Activated CD4-positive, alpha-beta T cell treated with anti-CD3 and anti-CD28 coated beads for 24 hours (primary cell): ENCODE measurements around the gene MAP3K7CL.

ENCODE experiments used
- DNase-seq, 2 donors: peaks; one replicate each; pipeline ENCODE4 v3.0.0-alpha.2; 2020; ENCODE audit warnings: low read depth in 2 of 2

The MAP3K7CL gene

DNA sequence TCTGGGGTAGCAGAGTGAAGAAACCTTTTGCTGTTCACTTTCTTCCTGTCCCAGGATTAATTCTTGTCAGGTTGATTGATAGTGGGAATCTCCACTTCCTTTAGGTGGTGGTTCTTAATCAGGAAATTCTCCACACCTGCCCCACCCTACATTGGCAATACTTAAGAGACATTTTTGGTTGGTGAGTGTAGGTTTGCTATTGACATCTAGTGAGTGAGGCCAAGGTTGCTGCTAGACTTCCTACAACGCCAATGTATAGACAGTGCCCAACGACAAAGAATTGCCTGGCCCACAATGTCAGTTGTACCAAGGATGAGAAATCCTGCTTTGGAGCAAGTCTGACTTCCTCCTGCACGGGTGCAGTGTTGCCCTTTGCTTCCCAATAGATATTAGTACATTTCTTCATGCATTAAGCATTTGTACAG is 38.5 kb downstream of the MAP3K7CL start:
- DNase-seq, result no peak

DNA sequence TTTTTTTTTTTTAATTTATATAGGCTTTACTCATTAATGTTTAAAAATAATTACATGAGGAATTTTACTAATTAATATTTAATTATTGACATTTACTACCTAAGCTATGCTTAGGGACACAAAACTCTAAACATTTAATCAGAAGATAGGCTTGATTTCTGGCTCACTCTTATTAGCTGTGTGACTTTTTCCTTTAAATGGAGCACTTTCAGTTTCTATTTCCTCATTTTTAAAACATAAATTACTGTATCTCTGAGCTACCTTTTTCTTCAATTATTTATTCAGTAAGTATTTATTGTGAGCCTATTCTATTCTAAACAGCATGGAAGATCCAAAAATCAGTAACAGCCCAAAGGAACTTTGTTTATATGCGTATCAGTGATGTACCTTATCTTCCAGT is 40.5 kb downstream of the MAP3K7CL start:
- DNase-seq, result no peak

DNA sequence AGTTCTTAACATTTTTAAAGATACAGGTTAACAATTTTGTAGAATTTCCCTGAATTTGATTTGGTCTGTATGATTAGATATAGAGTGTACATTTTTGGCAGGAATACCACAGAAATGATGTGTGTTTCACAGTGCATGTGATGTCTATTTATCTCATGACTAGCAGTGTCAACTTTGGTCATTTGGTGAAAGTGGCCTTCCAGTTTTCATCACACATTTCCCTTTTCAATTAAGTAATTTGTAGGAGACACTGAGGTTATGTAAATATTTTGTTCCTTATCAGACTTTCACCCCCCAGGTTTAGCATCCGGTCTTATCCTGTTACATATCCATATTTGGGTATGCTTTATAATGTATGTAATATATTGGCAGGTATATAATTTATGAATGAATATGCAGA is 41.8 kb downstream of the MAP3K7CL start:
- no peak for DNase-seq

DNA sequence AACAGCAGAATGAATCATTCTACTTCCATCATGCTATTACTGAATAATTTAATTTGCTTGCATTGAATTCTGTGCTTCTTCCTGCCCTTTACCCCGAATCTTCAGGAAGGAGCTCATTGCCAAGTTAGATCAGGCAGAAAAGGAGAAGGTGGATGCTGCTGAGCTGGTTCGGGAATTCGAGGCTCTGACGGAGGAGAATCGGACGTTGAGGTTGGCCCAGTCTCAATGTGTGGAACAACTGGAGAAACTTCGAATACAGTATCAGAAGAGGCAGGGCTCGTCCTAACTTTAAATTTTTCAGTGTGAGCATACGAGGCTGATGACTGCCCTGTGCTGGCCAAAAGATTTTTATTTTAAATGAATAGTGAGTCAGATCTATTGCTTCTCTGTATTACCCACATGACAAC is 44.2 kb downstream of the MAP3K7CL start:
- DNase-seq, result no peak

DNA sequence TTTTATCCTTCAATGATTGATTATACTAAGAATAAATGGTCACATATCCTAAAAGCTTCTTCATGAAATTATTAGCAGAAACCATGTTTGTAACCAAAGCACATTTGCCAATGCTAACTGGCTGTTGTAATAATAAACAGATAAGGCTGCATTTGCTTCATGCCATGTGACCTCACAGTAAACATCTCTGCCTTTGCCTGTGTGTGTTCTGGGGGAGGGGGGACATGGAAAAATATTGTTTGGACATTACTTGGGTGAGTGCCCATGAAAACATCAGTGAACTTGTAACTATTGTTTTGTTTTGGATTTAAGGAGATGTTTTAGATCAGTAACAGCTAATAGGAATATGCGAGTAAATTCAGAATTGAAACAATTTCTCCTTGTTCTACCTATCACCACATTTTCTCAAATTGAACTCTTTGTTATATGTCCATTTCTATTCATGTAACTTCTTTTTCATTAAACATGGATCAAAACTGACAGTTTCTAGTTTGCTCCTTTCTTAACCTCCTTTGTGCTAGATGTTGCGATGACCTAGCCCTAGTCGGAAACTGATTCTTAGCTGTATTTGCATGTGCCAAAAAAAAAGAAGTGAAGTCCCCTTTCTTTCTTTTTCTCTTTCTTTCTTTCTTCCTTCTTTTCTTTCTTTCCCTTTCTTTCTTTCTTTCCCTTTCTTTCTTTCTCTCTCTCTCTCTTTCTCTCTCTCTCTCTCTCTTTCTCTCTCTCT is 45.1 kb downstream of the MAP3K7CL start:
- no peak for DNase-seq

DNA sequence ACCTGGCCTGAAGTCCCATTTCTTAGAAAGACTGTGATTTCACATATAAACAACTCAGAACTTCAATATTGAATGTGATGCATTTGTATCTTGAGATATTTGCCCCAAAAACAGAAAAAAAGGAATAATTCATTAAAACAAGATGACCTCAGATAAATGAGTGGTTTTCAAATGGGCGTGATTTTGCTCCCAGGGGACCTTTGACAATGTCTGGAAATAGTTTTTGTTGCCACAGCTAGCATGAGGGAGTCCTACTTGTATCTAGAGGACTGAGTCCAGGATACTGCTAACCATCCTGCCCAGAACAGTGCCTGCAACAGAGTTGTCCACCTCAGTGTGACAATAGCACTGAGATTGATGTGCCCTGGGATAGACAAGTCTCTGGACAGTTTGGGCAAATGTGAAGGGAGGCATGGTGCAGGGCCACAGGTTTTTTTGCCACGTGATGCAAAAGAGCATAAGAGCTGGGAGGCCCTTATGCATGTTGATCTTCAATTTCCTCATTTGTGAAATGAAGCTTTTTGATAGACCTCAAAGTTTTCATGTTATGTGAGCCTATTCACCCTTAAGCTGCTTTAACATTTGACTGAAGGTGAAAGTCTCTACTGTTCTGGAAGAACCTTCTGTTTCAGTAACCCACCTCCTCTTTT is 46.2 kb downstream of the MAP3K7CL start:
- DNase-seq, result no peak

DNA sequence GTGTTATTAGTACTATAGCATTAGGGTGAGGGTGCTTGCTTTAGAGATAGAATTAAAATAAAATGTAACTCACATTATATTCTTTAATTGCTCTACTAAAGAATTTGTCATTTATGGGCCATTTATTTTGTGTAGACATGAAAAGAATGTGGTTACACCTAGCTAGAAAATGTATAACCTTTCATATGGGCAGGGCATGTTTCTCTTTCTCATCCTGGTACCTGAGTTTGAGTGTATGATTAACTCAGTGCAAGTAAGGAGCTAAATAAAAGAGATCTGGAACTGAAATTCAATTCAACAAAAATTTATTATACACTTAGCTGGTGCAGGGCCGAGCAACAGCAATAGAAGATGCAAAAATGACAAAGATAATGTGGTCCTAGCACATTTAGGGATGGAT is 47.4 kb downstream of the MAP3K7CL start:
- DNase-seq, result no peak

DNA sequence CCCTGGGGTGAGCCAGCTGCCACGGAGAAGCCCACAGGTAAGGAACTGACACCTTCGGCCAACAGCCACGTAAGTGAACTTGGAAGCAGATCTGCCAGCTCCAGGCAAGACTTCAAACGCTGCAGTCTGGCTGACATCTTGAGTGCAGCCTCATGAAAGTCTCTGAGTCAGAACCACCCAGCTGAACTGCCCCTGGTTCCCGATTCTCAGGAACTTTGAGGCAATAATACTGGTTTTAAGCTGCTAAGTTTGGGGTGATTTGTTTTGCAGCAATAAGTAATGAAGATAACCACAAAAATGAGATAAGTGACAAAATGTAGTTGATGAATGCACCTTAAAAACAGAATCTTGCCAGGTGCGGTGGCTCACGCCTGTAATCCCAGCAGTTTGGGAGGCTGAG is 48.5 kb downstream of the MAP3K7CL start:
- DNase-seq, result no peak

DNA sequence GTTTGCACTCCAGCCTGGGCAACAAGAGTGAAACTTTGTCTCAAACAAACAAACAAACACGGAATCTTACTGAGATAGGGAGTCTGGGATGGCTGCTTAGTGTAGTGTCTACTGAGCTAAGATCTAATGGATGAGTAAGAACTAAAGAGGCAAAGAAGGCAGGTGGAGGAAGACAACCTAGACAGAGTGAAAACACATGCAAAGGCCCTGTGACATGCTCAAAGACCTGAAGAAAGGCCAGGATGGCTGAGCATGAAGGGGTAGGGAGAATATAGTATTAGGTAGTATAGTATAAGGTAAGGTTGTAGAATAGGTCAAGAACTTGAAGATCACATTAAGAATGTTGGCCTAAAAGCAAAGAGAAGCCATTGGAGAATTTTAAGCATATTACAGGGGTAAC is 49.1 kb downstream of the MAP3K7CL start:
- no peak for DNase-seq

DNA sequence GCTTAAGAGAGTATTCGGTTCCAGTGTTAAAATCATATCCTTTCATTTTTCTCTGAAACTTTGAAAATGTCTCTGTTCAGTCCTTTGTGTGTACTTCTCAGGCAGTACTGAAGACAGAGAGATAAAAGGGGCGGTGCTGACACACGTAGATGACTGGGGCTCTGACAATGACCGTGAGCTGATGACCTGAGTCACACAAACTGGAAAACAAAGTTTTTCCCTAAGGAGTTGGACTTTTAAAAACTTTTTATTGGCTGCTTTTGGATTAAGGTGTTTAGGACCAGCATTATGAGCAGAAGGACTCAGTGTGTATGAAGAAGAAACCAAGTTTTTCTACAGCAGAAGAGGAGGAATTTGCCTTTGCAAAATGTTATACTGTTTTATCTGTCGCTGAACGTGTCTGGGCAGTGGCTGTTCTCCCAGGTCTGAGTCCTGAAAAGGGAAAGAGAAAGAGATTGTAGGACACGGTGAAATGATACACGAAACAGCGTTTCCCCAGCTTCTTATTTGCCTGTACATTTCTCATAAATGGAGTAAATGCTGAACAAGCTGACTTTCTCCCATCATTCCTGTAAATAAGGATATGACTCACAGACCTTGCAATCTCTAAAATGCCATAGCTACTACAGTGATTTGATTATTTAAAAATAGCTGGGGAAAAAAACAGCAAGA is 51.5 kb downstream of the MAP3K7CL start:
- no peak for DNase-seq

DNA sequence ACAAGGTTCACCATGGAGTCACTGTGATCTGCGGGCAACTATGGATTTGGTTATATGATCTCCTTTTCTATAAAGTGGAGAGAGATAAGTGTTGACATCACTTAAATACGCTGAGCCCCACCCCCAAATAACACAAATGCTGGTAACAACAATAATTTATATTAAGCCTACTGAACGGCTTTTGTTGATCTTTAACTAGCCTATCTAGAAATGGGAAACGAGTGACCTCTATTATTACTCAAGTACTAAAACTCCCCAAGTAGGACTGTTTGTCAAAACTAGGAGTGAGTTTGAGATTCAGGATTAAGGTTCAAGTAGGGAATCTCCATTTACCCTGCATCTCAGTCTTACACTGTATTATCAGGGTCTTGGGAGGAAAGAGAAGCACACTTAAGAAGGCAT is 52.2 kb downstream of the MAP3K7CL start:
- no peak for DNase-seq

DNA sequence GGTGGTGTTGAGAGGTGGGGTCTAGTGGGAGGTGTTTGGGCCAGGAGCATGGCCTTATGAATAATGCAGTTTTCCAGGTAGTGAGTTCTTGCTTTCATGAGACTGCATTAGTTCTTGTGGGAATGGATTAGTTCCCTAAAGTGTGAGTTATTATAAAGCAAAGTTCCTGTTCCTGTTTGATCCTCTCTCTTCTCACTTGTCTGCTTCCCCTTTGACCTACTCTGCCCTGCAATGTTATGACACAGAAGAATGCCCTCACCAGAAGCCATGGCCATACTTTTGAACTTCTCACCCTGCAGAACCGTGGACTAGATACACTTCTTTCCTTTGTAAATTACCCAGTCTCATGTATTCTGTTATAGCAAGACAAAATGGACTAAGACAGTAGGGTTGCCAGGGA is 53.6 kb downstream of the MAP3K7CL start:
- DNase-seq, result no peak

DNA sequence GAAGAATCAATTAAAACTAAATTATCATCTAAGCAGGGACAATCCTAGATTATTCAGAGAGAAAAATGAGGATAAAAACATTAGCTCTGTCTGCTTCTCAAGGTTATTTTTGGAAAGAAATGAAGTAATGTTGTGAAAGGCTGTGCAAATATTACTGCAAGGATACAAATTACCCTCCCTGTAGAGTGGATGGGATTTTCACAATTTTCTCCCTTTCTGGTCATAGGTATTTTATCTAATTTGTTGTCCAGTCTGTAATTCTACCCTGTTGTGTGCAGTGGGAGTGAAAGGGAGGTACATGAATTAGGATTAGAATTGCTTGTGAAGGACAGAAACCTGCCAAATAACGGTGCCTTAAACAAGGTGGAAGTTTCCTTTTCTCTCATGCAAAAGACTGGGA is 54.7 kb downstream of the MAP3K7CL start:
- no peak for DNase-seq

DNA sequence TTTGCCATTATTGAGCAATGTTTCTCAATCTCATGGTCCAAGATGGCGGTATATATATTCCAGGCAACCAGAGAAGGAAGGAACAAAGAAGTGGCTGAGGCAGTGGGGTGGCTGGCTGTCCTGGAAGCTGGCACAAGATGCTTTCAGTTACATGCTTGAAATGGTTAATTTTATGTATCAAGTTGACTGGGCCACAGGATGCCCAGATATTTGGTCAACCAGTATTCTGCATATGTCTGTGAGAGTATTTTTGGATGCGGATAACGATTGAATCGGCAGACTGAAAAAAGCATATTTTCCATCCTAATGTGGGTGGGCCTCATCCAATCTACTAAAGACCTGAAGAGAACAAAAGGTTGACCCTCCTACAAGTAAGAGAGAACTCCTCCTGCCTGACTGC is 55.2 kb downstream of the MAP3K7CL start:
- no peak for DNase-seq

DNA sequence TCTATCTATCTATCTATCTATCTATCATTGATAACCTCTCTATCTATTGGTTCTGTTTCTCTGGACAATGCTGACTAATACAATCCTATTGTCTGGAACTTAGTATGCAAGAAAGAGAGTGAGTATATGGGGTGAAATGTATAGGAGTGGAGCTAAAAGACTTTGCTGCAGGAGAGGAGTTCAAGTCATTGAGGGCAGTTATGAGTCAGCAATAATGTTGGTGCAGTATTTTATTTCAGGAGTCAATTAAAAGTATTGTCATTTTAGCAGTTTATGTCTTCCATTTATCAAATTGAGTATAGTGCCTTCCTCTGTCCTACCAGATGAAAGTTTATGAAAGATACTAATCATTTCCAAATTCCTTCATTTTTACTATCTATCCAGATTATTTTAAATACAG is 55.8 kb downstream of the MAP3K7CL start:
- DNase-seq, result no peak

DNA sequence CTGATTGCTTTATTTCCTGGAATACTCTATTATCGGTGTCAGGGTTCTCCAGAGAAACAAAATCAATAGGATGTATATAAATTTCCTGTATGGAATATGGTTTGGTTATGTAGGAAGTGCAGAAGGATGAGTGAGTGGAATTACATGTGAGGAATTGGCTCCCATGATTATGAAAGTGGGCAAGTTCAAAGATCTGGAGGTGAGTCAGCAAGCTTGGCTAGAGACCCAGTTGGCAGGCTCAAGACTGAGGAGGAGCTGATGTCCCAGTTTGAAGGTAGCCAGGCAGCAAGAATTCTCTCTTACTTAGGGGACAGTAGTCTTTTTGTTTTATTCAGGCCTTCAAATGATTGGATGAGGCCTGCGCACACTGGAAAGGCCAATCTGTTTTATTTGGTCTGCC is 57.5 kb downstream of the MAP3K7CL start:
- no peak for DNase-seq

DNA sequence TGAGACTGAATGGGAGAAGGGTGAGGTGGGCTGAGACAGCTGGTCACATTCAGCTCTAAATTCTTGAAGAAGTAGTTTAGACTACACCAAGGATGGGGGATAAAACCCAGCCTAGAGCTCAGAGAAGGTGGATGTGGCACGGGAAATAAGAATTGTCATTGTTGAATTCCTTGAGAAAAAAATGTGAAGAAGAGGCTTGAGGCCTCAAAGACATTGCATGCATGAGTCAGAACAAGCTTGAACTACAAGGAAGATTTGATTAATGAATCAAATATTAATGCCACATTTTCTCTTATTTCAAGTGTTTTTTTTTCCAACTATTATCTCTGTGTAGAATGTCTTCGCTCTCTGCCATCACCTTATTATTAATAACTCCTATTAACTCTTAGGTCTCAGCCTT is 58.9 kb downstream of the MAP3K7CL start:
- DNase-seq, result no peak

DNA sequence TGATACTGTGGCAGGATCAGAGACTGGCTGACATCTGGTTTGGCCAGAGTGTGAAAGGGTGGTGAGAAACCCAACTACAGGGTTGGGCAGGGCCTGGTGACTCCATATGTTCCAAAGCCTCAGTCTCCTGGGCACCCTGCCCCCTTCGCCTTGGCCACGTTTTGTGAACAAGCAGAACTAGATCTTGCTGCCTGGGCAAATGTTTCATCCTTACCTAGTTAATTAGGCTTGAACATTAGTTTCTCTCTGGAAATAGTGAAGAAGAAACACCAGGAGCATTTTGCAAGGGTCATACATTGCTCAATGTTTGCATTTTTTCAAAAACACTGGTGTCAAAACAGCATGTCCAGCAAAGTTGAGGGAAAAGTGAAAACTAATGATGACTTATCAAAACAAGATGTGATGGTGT is 60.5 kb downstream of the MAP3K7CL start:
- no peak for DNase-seq

DNA sequence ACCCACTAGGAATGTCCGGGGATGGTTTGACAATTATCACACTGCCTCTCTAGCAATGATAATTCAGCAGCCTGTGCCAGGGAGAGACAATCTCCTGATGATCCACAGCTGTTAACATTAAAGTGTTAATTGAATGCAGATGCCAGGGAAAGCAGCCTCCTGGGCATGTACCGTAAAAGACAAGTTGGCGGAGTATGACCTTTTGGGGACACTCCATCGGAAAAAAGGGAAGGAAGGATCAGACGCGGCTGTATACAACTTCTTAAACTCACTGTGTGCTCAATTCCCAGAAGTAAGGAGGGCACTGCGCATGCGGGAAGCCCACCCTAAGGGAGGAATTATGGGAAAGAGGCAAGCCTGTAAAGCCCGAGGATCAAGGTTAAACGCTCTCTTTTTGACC is 62.6 kb downstream of the MAP3K7CL start:
- DNase-seq, result no peak

DNA sequence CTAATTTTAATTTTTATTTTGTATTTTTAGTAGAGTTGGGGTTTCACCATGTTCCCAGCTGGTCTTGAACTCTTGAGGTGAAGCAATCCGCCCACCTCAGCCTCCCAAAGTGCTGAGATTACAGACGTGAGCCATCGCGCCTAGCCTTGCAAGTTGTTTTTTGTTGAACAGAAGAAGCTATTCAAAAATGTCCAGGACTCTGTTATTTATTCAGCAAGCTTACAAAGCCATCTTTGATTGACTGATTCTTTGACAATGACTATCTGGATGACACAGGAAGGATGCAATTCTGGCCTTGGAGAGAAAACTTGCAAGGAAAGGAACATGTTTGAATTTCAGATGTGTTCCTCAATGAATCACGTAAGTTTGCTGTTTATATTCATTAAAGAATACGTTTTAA is 63.5 kb downstream of the MAP3K7CL start:
- no peak for DNase-seq

DNA sequence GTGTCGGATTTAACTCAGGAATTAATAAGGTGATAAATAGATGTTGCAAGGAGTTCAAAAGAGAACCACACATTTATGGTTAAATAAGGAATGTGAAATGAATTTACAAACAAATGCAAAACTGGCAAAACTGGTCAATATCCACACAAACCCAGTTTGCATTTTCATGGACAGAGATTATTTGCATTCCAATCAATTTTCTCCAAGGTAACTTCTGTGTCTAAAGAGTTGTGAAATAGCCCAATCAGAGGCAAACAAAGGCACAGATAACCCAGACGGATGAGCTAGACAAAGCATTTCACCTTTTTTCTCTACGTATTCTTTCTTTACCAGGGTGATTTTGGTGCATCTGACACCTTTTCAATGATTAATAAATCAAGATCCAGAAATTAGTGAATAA is 63.9 kb downstream of the MAP3K7CL start:
- DNase-seq, result no peak

DNA sequence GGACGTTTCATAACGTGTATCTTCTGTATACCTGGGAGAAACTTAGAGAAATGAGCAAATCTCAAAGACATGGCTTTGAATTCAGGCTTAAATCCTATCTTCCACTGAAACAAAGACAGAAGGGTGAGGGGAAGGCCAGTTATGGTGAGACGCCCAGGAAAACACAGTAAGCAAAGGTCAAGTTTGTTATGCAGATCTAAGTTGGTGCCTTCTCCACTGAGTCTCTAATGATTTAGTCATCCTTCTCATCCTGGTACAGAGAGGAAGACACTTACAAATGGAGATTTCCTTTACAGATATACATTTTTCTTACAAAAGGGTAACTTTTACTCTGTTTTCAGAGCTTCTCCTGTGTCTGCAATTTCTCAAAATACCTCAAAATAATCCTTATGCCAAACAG is 64.4 kb downstream of the MAP3K7CL start:
- DNase-seq, result no peak

DNA sequence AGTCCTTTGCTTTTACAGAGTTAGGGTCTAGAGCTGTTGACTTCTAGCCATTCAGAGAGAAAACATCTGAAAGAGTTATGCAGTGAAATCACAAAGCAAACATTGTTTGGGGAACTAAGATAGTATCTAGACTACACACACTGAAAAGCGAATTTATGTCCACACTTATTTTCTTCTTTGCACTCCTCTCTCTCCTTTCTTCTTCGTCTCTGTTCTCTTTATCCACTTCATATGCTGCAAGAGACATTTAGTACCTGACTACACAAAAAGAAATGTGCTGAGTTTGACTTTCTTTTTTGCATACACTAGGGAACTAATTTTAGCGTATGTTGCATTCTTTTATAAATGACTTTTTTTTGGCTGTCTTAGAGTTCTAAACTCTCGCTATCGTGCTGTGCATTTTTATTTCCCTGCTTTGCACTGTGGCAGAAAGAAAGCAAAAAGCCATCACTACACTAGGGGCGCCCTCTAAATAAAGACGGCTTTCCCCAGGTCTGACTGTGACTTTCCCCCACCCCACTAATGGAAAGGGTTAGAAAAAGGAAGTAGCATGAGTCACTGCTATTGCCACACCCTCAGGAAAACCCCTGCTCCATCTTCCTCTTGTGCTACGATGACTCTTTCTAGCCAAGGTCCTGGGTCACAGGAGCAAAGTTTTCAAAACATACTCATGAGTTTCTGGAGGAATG is 65.7 kb downstream of the MAP3K7CL start:
- DNase-seq, result peak; percentile 45 to 69
